Kasumi-1 (cell line): ENCODE data around the gene ST7.
"Not testable (repeated sequence)": the region's sequence is repeated elsewhere in the genome, so short reads cannot be mapped to it uniquely, and the experiment has no call there.

Experiments
- DNase-seq, 2 experiments: peaks; one replicate each; lab custom pipeline; 2025; lab: John Stamatoyannopoulos, UW

ST7 gene

DNA sequence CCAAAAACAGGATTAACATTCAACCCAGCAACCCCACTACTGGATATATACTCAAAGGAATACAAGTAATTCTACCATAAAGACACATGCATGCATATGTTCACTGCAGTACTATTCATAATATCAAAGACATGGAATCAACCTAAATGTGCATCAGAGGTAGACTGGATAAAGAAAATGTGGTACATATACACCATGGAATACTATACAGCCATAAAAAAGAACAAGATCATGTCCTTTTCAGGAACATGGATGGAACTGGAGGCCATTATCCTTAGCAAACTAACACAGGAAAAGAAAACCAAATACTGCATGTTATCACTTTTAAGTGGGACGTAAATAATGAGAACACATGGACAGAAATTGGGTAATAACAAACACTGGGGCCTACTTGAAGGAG is 77.5 kb downstream of the ST7 start:
- not testable (repeated sequence) for DNase-seq

DNA sequence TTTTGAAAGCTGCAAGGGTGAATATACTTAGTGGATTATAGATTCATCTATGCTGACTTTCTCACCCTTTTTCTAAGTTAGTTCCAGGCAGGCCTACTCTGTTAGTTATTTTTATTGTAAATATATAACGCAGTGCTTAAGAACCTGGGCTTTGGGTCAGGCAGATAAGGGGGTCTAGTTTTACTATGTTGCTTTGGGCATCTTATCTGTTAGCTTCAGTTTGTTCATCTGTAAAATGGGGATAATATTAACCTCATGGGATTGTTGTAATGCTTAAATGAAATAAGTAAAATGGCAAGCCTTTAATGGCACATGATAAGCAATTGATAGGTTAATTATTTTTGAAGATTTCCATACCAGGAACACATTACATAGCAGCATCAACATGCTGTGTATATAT is 79.5 kb downstream of the ST7 start:
- DNase-seq = no peak

DNA sequence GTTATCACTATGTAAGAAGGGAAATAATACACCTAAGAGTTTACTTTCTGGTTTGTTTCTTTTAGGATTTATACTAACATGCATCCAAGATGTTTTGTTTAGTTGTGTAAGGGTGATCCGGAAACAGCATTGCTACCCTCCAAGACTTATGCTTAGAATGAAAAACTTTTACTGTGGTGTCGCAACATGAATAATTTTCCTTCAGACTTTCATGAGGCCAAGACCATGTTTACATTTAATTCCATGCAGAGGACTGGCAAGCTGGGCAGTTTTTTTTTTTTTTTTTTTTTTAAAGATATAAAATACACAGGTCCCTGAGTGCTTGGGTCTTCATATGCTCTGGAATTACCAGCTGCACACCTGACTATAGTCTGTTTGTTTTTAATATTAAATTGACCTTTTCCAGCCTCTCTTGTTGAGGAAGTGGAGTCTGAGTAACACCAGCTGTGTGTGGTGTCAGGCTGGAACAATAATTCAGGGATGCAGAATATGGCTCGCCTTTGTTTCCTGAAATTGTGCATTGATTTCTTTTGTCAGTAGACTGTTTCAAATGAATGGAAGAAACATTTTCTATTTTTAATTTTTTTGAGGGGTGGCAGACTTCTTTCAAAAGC is 81.7 kb downstream of the ST7 start:
- no peak for DNase-seq

DNA sequence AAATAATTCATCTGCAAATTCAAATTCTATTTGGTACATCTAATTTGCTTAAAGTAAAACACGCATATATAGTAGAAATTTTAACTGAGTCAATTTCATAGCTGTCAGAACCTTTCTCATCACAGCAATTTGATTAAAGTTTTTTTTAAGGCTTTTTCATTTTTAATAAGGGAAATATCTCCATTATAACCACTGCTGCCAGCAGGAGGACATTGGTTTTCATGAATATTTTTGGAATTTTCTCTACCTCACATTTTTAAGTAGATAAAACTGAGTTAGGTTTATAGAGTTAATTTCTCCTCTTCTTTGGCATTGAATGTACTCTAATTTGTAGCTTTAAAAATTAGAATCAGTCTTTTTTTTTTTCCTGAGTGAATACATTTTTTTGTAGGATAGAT is 82.2 kb downstream of the ST7 start:
- DNase-seq = no peak

DNA sequence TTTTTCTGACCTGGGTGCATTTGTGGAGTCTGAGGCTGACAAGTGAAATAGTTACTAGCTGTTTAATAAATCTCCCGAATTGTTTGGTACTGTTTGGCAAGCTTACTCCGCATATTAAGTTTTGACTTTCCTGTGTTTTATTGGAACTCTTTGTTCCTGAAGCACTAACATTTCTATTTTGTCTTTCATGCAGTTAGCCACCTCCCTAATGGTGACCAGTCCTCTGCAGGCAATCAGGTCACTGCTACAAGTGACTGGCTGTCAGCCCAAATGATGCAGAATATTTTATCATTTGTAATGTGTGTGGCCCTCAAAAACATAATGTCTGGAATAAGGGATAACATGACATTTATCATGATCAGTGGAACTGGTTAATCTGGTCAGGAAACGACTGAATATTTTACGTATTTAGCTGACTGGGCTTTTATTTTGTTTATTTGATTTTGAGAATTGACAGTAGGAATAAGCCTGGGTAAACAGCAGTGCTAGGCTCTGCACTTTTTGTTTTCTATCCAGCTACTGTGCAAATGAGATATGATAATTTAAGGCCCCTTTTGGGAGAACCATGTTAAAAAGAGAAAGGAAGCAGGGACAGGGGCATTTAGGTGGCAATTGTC is 82.9 kb downstream of the ST7 start:
- no peak for DNase-seq

DNA sequence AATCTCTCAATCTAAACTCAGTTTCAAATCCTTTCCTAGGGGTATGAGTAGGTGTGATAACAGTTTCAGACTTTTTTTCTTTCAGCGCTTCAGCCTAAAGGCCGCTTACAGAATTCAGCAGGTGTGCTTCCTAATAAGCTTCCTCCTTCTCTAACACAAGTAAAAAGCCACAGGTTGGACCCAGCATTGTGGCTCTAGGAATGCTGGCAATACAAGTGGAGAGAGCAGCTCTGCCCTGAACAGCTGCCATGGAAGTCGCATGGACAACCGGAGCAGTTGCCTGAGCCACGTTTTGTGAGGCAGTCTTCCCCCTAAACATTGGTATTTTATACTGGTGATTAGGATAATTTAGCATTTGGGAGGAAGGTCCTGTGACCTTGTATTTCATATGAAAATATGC is 83.5 kb downstream of the ST7 start:
- no peak for DNase-seq

DNA sequence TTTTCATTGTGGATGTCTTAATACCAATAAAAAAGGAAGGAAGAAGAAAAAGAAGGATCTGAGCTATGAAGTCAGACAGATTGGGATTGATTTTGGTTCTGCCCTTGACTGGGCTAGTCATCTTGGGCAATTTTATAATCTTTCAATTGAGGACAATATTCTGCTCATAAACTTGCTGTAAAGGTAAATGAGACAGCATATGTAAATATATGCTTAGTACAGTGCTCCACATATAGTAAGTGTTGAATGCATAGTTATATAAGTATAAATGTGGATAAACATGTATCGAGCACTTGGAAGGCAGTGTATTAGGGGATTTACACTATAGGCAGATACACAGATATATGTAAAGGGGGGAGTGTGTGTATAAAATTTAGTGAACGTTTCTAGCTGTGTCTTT is 85.1 kb downstream of the ST7 start:
- DNase-seq = no peak

DNA sequence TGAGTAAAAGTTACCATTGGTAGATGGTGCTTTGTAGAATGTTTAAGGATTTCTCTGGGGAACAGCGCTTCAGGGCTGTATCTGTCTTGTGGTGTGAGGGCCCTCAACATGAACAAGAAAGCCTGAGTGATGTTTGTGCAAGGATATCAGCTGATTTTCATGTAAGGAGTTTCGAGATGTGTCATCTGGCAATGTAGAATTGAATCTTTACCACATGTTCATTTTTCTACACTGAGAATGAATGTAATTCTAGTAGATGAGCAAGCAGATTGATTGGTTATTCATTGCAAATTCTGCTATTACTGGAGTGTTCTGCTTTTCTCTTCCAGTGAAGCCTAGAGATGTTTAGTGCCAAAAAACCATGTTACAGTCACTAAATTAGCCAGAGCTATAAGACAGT is 87.7 kb downstream of the ST7 start:
- DNase-seq = no peak

DNA sequence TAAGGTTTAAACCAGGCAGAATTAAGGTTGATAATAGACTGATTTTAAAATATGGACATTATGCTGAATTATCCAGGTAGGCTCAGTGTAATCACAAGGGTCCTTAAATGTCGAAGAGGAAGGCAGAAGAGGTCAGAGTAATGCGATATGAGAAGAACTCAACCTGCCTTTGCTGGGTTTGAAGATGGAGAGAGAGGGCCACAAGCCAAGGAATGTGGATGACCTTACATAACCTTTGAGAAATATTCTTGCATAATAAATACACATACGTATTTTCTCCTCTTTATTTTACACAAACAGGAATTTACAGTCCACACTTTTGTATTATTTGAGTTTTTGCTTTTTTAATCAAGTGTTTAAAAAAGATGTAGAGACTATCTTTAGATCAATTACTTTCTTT is 88.5 kb downstream of the ST7 start:
- DNase-seq = no peak

DNA sequence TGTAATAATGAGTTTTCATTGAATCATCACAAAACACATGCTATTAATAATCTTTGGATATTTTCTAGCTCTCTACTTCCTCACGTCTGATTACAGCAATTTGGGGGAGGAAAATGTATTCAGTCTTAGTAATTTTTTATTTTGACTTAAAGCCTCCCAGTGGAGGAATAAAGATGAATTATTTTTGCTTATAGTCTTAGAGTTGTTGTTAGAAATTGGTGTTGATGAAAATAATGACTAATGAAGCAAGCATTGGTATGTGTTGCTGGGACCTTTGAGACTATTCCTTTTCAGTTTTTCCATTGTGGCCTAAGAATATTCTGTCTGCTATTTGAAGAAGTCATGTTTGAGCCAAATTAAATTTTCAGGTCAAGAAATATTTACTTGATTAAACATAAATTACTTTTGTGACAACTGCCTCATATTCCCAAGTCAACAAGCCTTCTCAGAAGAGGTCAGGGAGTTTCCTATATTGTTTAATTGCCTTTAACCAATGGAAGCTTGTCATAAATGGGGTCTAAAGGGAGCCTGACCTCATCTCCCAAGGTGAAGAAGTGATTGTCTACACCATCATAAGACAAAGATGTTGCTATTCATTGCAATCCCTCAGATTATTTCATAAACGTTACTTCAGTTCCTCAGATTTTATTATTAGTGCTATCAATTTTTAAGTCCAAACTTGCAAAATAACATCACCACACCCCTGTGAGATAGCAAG is 90.0 kb downstream of the ST7 start:
- DNase-seq = no peak

DNA sequence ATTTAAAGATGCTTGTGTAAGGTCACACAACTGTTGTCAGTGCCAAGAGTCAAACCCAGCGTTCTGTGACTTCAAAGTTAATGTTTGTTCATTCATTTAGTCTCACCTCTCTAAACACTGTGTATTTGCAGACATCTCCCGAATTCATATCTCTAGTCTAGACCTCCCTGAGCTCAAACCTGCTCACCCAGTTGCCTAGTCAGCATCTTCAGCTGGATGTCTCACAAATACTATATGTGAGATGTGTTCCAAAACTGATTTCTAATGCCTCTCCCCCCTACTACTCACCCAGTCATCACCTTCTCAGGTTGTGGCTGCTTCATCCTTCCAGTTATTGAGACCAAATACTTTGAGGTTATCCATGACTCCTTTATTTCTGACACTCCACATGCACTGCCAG is 91.4 kb downstream of the ST7 start:
- DNase-seq = no peak

DNA sequence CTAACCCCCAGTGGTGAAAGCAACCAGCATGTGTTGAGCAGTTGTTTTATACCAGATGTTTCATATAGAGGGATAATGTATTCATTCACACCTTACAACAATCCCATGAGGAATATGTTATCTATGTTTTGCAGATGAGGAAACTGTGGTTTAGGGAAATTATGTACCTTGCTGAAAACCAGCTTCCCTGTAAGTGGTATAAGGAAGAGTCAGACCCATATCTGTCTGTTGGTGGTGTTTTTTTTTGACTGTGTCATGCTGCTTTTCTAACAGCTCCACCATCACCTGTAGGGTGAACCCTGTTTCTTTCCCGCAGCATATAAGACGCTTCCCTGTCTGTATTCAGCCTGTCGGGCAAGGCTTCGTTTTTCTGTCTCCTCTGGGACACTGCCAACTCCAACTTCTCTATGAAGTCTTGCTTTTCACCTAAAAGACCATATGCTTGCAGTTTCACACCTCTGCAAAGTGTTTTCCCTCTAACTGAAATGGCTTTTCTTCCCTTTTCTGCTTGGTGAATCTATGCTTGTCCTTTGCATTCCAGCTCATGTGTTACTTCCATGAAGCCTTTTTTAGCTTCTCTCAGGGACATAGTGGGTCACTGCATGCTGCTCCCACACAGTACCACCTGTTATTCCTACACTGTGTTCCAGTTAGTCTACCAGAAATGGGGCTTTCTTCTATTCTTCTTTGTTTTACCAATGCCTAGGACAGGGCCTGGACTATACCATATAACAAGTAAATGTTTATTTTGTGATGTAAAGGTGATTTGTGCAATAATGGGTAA is 92.8 kb downstream of the ST7 start:
- DNase-seq = no peak

DNA sequence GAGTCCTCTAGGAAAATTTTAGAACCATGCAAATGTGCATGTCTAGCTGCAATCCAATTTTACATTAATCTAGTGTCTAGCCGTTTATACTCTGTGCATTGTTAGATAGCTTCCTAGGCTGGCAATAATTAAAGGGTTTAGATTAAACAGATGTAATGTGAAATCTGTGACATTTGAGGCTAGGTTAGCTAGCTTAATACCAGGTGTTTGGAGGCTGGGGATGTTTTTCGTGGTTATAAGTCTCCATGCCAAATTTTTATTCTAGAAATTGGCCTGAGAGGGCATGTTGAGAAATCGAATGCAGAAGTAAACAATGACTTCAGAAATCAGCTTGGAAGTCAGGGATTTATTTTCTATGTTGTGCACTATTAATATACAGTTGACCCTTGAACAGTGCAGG is 94.2 kb downstream of the ST7 start:
- no peak for DNase-seq

DNA sequence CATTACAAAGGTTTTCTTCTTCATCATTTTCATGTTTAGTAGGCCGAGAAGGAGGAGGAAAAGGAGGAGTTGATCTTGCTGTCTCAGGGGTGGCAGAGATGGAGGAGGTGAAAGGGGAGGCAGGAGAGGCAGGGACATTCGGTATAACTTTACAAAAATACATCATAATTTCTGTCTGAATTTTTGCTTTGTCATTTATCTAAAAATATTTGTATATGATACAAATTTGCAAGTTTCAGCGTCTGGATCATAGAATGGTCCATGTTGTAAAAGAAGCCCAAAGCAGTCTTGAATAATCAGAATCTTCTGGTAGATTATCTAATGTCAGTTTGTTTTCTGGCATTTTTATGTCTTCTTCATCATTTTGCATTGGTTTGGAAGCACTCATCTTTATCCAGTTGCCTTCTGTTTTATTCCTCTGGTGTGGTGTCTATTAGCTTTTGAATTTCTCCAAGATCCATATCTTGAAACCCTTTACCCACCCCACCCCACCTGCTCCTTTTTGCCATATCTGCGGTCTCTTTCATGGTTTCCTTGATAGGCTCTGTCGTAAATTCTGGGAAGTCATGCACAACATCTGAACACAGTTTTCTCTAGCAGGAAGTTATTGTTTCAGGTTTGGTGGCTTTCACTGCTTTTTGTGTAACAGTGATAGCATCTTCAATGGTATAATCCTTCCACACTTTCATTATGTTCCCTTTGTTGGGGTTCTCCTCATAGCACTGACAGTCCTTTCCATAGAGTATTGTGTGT is 95.0 kb downstream of the ST7 start:
- peak in 1 of 2 experiments; percentile 8 for DNase-seq

DNA sequence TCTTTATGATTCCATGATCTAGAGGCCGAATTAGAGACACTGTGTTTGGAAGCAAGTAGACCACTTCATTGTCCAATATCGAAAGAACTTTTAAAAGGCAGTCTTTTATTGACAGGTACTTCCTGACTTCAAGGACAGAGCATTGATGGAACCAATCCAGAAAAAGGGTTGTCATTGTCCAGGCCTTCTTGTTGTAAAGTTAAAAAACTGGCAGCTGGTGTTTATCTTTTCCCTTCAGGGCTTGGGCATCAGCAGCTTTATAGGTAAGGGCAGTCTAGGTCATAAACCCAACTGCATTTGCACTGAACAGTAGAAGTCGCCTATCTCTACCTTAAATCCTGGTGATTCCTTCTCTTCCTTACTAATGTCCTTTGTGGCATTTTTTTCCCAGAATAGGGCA is 95.6 kb downstream of the ST7 start:
- DNase-seq = no peak

DNA sequence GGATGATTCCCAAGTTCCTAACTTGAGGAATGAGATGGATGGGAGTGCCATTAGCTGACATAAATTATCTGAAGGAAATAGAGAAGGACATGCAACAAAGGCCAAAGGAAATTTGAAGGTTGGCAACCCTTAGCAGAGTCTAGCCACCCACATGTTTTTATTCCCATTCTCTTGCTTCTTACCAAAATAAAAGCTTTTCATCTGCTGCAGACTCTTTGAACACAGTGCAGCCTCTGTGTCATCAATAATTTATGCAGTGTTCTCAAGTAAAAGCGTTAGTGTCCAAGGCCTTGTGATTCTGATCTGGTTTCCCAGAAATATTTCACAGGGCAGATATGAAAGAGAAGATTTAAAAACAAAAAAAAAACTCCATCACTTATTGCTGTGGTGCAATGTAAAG is 98.5 kb downstream of the ST7 start:
- DNase-seq = no peak

DNA sequence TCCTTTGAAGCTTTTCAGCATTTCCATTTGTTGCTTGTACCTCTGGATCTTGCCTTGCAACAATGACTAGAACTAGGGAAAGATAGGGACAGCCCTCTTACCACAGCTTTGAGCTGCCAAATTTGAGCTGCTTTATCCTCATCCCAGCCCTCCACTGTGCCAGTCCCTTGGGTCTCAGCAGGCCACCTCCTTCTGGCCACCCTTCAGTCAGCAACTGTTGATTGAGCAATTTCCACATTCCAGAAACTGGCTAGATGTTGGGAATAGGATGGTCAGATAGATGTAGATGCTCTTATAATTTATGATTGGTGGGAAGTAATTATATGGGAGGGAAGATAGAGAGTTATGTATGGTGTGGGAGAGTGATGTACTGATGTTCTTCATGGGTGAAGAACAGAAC is 100.1 kb downstream of the ST7 start:
- DNase-seq = no peak

DNA sequence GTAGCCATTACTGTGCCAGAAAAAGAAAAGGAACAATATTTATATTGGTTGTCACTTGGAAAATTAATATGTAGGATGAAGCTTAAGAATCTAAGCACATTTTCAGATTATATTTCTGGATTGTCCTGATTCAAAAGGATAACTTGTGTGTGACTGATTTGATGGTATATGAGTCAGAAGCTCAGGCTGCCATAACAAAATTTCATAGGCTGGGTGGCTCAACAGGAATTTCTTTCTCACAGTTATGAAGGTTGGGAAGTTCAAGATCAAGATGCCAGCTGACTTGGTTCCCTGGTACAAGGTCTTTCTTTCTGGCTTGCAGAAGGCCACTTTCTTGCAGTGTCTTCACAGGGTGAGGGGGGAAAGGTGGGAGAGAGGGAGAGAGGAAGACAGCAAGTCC is 108.5 kb downstream of the ST7 start:
- DNase-seq = no peak

DNA sequence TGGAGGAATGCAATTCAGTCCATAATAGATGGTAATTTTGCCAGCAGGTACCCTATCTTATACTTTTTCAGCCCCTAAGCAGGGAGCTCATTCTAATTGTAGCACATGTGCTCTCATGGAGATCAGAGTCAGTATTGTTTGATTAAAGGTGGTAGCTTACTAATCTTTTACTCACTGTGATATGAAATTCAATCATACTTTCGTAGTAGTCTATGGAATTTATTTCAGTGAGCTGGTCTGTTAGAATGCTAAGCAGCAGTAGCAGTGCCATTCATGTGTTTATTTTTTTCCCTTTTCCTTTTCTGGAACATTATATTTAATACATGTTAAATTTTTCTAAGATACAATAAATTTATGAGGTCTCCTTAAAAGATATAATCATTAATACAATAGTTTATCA is 109.0 kb downstream of the ST7 start:
- no peak for DNase-seq

DNA sequence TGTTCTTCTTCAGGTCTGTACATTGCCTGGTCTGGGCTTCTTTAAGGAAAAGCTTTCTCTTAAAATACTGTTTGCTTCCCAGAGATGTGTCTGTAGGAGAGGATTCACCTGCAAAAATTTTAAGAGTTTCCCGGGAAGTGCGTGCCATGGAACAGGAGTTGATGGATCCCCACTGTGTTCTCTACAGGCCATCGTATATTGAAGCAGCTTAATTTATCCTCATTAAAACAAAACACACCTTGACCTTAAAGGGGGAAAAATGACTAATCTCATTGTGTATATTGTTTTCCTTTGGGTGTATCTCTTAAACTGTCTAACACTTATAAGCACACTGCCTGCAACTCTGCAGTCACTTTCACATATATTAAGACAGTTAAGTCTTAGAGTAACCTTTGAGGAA is 111.4 kb downstream of the ST7 start:
- DNase-seq = no peak

DNA sequence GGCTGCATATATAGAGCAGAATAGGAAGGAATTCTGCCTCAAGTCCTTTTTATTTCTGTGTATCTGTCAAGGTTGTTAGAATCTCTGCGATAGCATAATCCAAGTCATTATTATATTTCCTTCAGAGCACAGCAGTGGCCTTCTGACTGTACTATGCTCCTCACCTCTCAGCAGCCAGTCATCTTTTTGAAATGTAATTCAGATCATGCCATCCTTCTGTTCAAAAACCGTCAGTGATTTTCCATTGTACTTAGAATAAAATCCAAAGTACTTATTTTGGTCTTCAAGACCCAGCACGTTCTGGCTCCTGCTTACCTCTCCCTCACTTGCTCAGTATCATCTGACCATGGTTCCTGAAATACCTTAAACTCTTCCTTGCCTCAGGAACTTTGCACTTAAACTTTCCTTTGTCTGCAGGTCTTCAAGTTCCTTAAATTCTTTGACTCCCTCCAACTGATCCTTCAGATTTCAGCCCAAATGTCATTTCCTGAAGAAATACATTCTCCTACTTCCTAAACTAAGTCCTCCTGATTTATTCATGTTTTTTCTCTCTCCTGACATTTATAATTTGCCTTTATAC is 112.4 kb downstream of the ST7 start:
- no peak for DNase-seq

DNA sequence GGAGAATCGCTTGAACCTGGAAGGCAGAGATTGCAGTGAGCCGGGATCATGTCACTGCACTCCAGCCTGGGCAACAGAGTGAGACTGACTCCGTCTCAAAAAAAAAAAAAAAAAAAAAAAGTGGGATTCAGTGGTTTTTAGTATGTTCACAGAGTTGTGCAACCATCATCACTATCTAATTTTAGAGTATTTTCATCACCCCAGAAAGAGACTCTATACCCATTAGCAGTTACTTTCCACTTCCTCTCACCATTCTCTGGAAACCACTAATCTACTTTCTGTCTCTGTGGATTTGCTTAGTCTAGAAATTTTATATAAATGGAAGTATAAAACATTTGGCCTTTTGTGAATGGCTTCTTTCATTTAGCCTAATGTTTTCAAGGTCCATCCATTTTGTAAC is 113.4 kb downstream of the ST7 start:
- peak; percentile 67 to 71 for DNase-seq
